ENCODE data around the gene JHY.

JHY gene

GRCh38 chr11:122863704-122864326 is 18.7 kb upstream of the JHY start:
- Histone ChIP-seq H3K9me2 (ENCODE audit: low read depth, low read length) (no peaks in the 10 kb centered on the region), H3F3A (ENCODE audit: insufficient read depth, low read length) (no peaks in the 10 kb centered on the region), H3K27ac (ENCODE audit: low read depth, low read length, poor library complexity, severe bottlenecking) (no peak overlapping the region), H3K9ac (ENCODE audit: low read length) (no peak overlapping the region), H3K27me3 (ENCODE audit: insufficient read depth, low read length) (no peaks in the 10 kb centered on the region), H3K4me3 (ENCODE audit: low read depth, low read length, poor library complexity, severe bottlenecking) (no peak overlapping the region), H3K9me3 (ENCODE audit: low read length) (no peaks in the 10 kb centered on the region), H3K79me2 (ENCODE audit: insufficient read depth, low read length) (no peaks in the 10 kb centered on the region), H3K36me3 (ENCODE audit: insufficient read depth, low read length) (no peaks in the 10 kb centered on the region), H3K4me1 (ENCODE audit: insufficient read depth, low read length, severe bottlenecking) (no peaks in the 10 kb centered on the region), H4K20me1 (ENCODE audit: insufficient read depth, low read length) (no peaks in the 10 kb centered on the region), H3K4me2 (ENCODE audit: low read length) (no peak overlapping the region), H2AFZ (ENCODE audit: low read length) (no peak overlapping the region)
- TF ChIP-seq CTCF (IDR thresholded peaks at IDR 0.05; ENCODE audit: low read length) (peak; percentile 77), EZH2 (IDR thresholded peaks at IDR 0.05; ENCODE audit: borderline replicate concordance, low read length) (no peak)

DNA sequence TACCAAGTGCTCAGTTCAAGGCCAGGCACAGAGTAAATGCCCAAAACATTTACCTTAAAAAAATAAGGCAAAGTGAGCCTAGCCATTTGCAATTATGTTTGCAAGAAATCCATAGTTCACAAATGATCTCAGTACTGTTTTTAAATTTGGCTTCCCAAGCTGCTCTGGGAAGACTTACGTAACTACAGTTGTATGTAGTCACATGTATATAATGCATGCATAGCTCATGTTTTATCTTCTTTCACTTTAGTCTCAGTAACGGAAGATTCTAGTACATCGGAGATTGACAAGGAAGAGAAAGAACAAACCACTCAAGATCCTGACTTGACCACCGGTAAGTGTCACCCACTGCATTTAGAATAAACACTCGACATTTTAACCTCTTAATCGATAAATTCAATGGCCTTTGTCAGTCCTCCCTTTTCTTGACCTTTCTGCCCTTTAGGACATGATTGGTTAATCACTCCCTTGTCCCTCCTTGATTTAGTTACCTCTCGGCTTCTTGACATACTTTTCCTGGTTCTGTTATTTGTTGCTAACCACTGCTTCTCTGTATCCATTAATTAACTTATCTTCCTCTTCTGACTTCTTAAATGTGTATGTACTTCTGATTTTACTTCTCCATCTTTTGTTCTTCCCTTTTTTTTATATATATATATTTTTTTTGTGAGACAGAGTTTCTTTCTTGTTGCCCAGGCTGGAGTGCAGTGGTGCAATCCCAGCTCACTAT is 18.0 kb upstream of the JHY start:
- TF ChIP-seq EZH2 (IDR thresholded peaks at IDR 0.05; ENCODE audit: borderline replicate concordance, low read length) (no peak), CTCF (IDR thresholded peaks at IDR 0.05; ENCODE audit: low read length) (no peak)
- H3K9me3 ChIP-seq (ENCODE audit: low read length), result no peaks in the 10 kb centered on the region
- H3K79me2 ChIP-seq (ENCODE audit: insufficient read depth, low read length), result no peaks in the 10 kb centered on the region
- H4K20me1 ChIP-seq (ENCODE audit: insufficient read depth, low read length), result no peaks in the 10 kb centered on the region
- H3F3A ChIP-seq (ENCODE audit: insufficient read depth, low read length), result no peaks in the 10 kb centered on the region
- no peak overlapping the region for H2AFZ ChIP-seq (ENCODE audit: low read length)
- H3K27me3 ChIP-seq (ENCODE audit: insufficient read depth, low read length), result no peaks in the 10 kb centered on the region
- H3K9me2 ChIP-seq (ENCODE audit: low read depth, low read length), result no peaks in the 10 kb centered on the region
- no peak overlapping the region for H3K4me3 ChIP-seq (ENCODE audit: low read depth, low read length, poor library complexity, severe bottlenecking)
- H3K27ac ChIP-seq (ENCODE audit: low read depth, low read length, poor library complexity, severe bottlenecking), result no peak overlapping the region
- H3K36me3 ChIP-seq (ENCODE audit: insufficient read depth, low read length), result no peaks in the 10 kb centered on the region
- no peak overlapping the region for H3K9ac ChIP-seq (ENCODE audit: low read length)
- no peaks in the 10 kb centered on the region for H3K4me1 ChIP-seq (ENCODE audit: insufficient read depth, low read length, severe bottlenecking)
- no peak overlapping the region for H3K4me2 ChIP-seq (ENCODE audit: low read length)

- H3K27me3 ChIP-seq (ENCODE audit: insufficient read depth, low read length), result no peaks in the 10 kb centered on the region
- H2AFZ ChIP-seq (ENCODE audit: low read length), result no peak overlapping the region
- no peaks in the 10 kb centered on the region for H4K20me1 ChIP-seq (ENCODE audit: insufficient read depth, low read length)
- H3K79me2 ChIP-seq (ENCODE audit: insufficient read depth, low read length), result no peaks in the 10 kb centered on the region
- no peaks in the 10 kb centered on the region for H3F3A ChIP-seq (ENCODE audit: insufficient read depth, low read length)
- H3K9me3 ChIP-seq (ENCODE audit: low read length), result no peaks in the 10 kb centered on the region
- no peaks in the 10 kb centered on the region for H3K9me2 ChIP-seq (ENCODE audit: low read depth, low read length)
- TF ChIP-seq EZH2 (IDR thresholded peaks at IDR 0.05; ENCODE audit: borderline replicate concordance, low read length), result no peak
- TF ChIP-seq CTCF (IDR thresholded peaks at IDR 0.05; ENCODE audit: low read length), result no peak
- H3K36me3 ChIP-seq (ENCODE audit: insufficient read depth, low read length), result no peaks in the 10 kb centered on the region
- H3K27ac ChIP-seq (ENCODE audit: low read depth, low read length, poor library complexity, severe bottlenecking), result no peak overlapping the region
- no peak overlapping the region for H3K4me2 ChIP-seq (ENCODE audit: low read length)
- H3K4me3 ChIP-seq (ENCODE audit: low read depth, low read length, poor library complexity, severe bottlenecking), result no peak overlapping the region
- H3K4me1 ChIP-seq (ENCODE audit: insufficient read depth, low read length, severe bottlenecking), result no peaks in the 10 kb centered on the region
- no peak overlapping the region for H3K9ac ChIP-seq (ENCODE audit: low read length)
Measured at GRCh38 chr11:122869622-122870021, 12.9 kb upstream of the JHY start.
